HUES48 (cell line): ENCODE measurements around the gene GATM.

Experiments
- H3K27ac ChIP-seq: one replicate; pipeline ENCODE4 v1.7.0; 2013; ENCODE audit warnings: low read depth, low read length, inconsistent platforms
- H3K27me3 ChIP-seq: 2 replicates; pipeline ENCODE4 v1.6.1; 2013; ENCODE audit warnings: mild to moderate bottlenecking, low read length; ENCODE audit not compliant: control insufficient read depth, insufficient read depth
- H3K36me3 ChIP-seq: 2 replicates; pipeline ENCODE4 v1.6.1; 2013; ENCODE audit warnings: low read length; ENCODE audit not compliant: control insufficient read depth, insufficient read depth
- H3K4me1 ChIP-seq: 2 replicates; pipeline ENCODE4 v1.6.1; 2013; ENCODE audit warnings: mild to moderate bottlenecking, low read length; ENCODE audit not compliant: control insufficient read depth, insufficient read depth
- H3K4me3 ChIP-seq: 2 replicates; pipeline ENCODE4 v1.5.1; 2013; ENCODE audit warnings: mild to moderate bottlenecking, low read depth, low read length
- H3K9ac ChIP-seq: 2 replicates; pipeline ENCODE4 v1.6.1; 2013; ENCODE audit warnings: mild to moderate bottlenecking, low read depth, low read length, moderate library complexity
- H3K9me3 ChIP-seq: 2 replicates; pipeline ENCODE4 v1.6.1; 2013; ENCODE audit warnings: low read length; ENCODE audit not compliant: control insufficient read depth, insufficient read depth

GATM gene

DNA sequence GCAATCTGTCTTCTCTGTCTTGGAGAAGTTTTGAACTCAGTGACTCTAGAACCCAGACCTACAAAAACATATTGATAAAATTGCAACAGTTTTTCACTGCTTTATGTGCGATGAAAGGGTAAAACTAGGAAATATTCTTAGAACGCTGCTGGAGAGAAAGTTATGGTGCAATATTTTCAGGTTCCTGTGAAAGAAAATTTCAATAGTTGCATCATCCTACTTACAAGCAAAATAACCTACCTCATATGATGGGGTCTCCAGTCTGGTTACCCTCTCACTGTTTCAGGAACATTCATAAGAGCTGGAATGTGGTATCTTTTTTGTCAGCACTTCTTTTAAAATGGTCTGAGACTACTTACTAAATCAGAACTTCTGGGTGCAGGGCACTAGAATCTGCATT lies 27.1 kb downstream of the GATM start:
- Histone ChIP-seq H3K4me1 (no peaks in the 10 kb centered on the region), H3K4me3 (no peak overlapping the region), H3K9me3 (no peaks in the 10 kb centered on the region), H3K27ac (no peak overlapping the region), H3K27me3 (no peaks in the 10 kb centered on the region; the same call in 1 of the 2 replicates), H3K36me3 (no peaks in the 10 kb centered on the region), H3K9ac (no peak overlapping the region)

DNA sequence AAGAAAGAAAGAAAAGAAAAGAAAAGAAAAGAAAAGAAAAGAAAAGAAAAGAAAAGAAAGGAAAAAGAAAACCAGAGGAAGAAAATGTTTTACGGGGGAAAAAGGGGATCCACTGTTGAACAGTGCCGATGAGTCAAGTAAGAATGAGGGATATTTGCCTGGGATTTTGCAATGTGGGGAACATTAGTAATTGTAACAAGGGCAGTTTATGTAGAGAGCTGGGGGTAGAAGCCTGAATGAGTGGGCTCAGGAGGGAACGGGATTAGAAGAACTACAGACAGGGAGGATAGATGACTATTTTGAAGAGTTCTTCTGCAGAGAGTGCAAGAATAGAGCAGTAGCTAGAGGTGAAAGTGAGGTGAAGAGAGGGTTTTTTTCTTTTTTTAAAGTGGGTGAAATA lies 28.7 kb downstream of the GATM start:
- Histone ChIP-seq H3K36me3 (no peaks in the 10 kb centered on the region), H3K27me3 (no peaks in the 10 kb centered on the region; the same call in 1 of the 2 replicates), H3K4me1 (no peaks in the 10 kb centered on the region), H3K4me3 (no peak overlapping the region), H3K9ac (no peak overlapping the region), H3K9me3 (no peaks in the 10 kb centered on the region), H3K27ac (no peak overlapping the region)

- Histone ChIP-seq H3K4me1 (no peaks in the 10 kb centered on the region), H3K4me3 (no peak overlapping the region), H3K9ac (no peak overlapping the region), H3K27ac (no peak overlapping the region), H3K27me3 (no peaks in the 10 kb centered on the region; the same call in 1 of the 2 replicates), H3K36me3 (no peaks in the 10 kb centered on the region), H3K9me3 (no peaks in the 10 kb centered on the region)
Observed at GRCh38 chr15:45347989-45348388, 30.4 kb downstream of the GATM start.

DNA sequence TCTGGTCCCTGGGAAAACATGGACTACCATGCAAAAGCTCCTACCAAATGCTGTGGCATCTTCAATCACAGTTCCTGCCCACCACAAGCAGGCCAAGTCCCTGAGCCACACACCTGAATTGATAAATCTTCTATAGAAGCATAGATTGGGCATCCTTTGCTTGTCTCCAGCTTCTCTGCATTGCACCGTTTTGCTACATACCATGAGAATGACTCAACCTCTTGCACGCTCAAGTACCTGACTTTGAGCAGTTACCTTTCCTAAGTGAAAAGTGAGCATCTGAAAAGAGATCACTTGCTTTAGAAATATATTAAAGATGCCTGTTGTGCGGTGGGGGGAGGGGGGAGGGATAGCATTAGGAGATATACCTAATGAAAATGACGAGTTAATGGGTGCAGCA lies 31.3 kb downstream of the GATM start:
- Histone ChIP-seq H3K27me3 (no peaks in the 10 kb centered on the region; the same call in 1 of the 2 replicates), H3K9ac (no peak overlapping the region), H3K9me3 (no peaks in the 10 kb centered on the region), H3K4me3 (no peak overlapping the region), H3K4me1 (no peaks in the 10 kb centered on the region), H3K36me3 (no peaks in the 10 kb centered on the region), H3K27ac (no peak overlapping the region)

- no peaks in the 10 kb centered on the region; the same call in 1 of the 2 replicates for H3K27me3 ChIP-seq
- no peak overlapping the region for H3K27ac ChIP-seq
- H3K4me3 ChIP-seq = no peak overlapping the region
- no peaks in the 10 kb centered on the region for H3K36me3 ChIP-seq
- H3K9me3 ChIP-seq = no peaks in the 10 kb centered on the region
- no peaks in the 10 kb centered on the region for H3K4me1 ChIP-seq
- no peak overlapping the region for H3K9ac ChIP-seq
Observed at GRCh38 chr15:45346381-45346780, 32.0 kb downstream of the GATM start.

GRCh38 chr15:45343258-45343860 lies 35.0 kb downstream of the GATM start:
- no peaks in the 10 kb centered on the region for H3K4me1 ChIP-seq
- no peak overlapping the region for H3K9ac ChIP-seq
- no peak overlapping the region for H3K4me3 ChIP-seq
- no peaks in the 10 kb centered on the region; the same call in 1 of the 2 replicates for H3K27me3 ChIP-seq
- no peaks in the 10 kb centered on the region for H3K9me3 ChIP-seq
- H3K36me3 ChIP-seq = no peaks in the 10 kb centered on the region
- no peak overlapping the region for H3K27ac ChIP-seq

GRCh38 chr15:45341790-45342189 lies 36.6 kb downstream of the GATM start:
- Histone ChIP-seq H3K9me3 (no peaks in the 10 kb centered on the region), H3K36me3 (no peaks in the 10 kb centered on the region), H3K27me3 (no peaks in the 10 kb centered on the region; the same call in 1 of the 2 replicates), H3K9ac (no peak overlapping the region), H3K4me1 (no peaks in the 10 kb centered on the region), H3K27ac (no peak overlapping the region), H3K4me3 (no peak overlapping the region)

DNA sequence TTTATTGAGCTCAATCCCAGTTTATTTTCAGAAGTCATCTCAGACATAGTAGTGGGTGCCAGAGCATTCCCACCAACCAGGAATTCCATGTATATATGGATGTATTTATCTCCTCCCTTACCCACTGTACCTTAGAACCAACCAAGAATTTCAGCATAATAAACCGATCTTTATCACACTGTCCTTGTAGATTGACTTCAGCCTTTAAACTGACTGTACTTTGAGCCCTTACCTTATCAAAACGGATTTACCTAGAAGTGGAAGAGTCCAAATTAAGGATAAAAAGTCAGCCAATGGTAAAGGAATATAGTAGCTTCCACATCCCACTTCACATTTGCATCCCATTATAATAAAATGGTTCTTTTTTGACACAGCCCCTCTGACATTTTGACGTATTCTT lies 37.9 kb downstream of the GATM start:
- Histone ChIP-seq H3K27me3 (no peaks in the 10 kb centered on the region), H3K36me3 (no peaks in the 10 kb centered on the region), H3K4me1 (no peaks in the 10 kb centered on the region), H3K9ac (no peak overlapping the region), H3K9me3 (no peaks in the 10 kb centered on the region), H3K4me3 (no peak overlapping the region), H3K27ac (no peak overlapping the region)

DNA sequence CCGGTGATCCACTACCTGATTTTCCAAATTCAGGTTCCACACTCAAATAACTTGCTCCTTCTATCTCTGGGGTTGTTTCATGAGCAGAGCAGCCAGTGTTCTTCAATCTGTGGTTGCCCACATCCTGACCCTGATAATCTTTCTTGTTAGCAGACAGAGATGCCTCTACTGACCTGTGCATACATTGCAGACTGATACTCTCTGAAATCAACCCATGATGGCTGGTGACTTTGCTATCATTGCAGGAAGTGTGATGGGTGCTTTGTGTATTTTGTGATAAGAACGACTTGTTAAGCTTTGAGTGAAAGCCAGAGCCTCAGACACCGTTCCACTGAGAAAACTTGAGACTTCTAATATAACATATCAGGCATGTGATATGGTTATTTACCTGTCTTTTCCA lies 39.9 kb downstream of the GATM start:
- H3K4me1 ChIP-seq = no peaks in the 10 kb centered on the region
- no peaks in the 10 kb centered on the region for H3K36me3 ChIP-seq
- no peak overlapping the region for H3K27ac ChIP-seq
- H3K9me3 ChIP-seq = no peaks in the 10 kb centered on the region
- H3K9ac ChIP-seq = no peak overlapping the region
- H3K4me3 ChIP-seq = no peak overlapping the region
- H3K27me3 ChIP-seq = no peaks in the 10 kb centered on the region

DNA sequence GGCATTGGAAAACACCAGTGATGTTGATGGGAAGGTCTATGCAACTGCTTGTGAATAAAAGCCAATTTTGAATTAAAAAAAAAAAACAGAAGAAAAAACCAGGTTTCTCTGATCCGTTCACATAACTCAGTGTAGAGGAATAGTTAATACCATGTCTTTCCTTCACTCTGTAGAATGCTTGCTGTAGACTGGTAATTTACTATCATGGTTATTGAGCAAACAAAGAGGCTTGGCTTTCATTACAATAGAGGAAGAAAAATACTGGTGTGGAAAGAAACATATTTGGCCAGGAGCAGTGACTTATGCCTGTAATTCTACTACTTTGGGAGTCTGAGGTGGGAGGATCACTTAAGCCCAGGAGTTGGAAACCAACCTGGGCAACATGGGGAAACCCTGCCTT lies 41.1 kb downstream of the GATM start:
- H3K9me3 ChIP-seq = no peaks in the 10 kb centered on the region
- H3K27ac ChIP-seq = no peak overlapping the region
- H3K4me3 ChIP-seq = no peak overlapping the region
- H3K9ac ChIP-seq = no peak overlapping the region
- H3K36me3 ChIP-seq = no peaks in the 10 kb centered on the region
- no peaks in the 10 kb centered on the region for H3K27me3 ChIP-seq
- H3K4me1 ChIP-seq = no peaks in the 10 kb centered on the region

DNA sequence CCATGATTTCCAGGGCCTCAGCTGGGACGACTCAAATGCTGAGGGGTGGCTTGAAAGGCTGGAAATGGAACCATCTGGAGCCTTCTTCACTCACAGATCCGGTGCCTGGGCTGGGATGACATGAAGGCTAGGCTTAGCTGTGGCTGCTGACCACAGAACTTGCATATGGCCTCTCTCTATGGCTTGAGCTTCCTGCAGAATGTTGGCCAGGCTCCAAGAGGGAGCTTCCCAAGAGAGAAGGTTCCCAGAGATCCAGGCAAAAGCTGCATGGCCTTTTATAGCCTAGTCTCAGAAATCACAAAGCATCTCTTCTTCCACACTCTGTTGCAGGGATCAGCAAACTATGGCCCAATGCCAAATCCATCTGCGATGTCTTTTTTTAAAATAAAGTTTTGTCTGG lies 44.8 kb downstream of the GATM start:
- Histone ChIP-seq H3K4me3 (no peak overlapping the region), H3K9ac (no peak overlapping the region), H3K27ac (no peak overlapping the region), H3K27me3 (no peaks in the 10 kb centered on the region), H3K36me3 (no peaks in the 10 kb centered on the region), H3K4me1 (peaks cover 3% of the 10 kb centered on the region; the same call in 1 of the 2 replicates), H3K9me3 (no peaks in the 10 kb centered on the region)
